Adrenal gland (tissue), 5 donors: Measurements from ENCODE around the gene CAMK2D.

Experiments used
- CTCF ChIP-seq, 6 experiments: fragments of 450-650 bp in 4 of 6; fragments of 200-600 bp in 2 of 6; sonication (generic) in 1 of 6; IDR thresholded peaks; 1 replicate in 5 of 6; 2 replicates in 1 of 6; pipeline versions ENCODE4 v1.5.1 to v1.8.0; 2016 to 2021; ENCODE audit warnings: antibody characterized with exemption in 6 of 6, mild to moderate bottlenecking in 2 of 6, moderate library complexity in 1 of 6
- POLR2A ChIP-seq, 2 donors: fragments of 450-650 bp; IDR thresholded peaks; one replicate each; pipeline ENCODE4 v1.6.1; 2017; ENCODE audit warnings: antibody characterized with exemption in 2 of 2, mild to moderate bottlenecking in 2 of 2, moderate library complexity in 1 of 2
- donor health status: DM: no; HTN: no; CAD: no.

- TF ChIP-seq CTCF (IDR thresholded peaks at IDR 0.05) = no peak
- TF ChIP-seq POLR2A (IDR thresholded peaks at IDR 0.05) = no peak
Observed at GRCh38 chr4:113524096-113524495, 237.4 kb downstream of the CAMK2D start.
